Pancreas (tissue), 10 donors: ENCODE measurements around the gene COL25A1. TPM values are rescaled to one million over a fixed set of nuclear protein-coding genes. Genes with fewer than 3 reads are reported as not detected.

ENCODE experiments used
- ATAC-seq, 4 donors: fragments of 200-7000 bp; cut with Tn5 transposase; one replicate each; pipeline versions ENCODE4 v1.8.0 to v1.9.1; 2020; ENCODE audit warnings: mild to moderate bottlenecking in 4 of 4, moderate library complexity in 4 of 4
- DNase-seq, 6 donors: peaks; one replicate each; pipeline ENCODE4 v3.0.0-alpha.2; 2020
- FAIRE-seq: peaks from 2 replicates; lab custom pipeline; 2012; peaks lifted over from hg19 to GRCh38; lab: Jason Lieb, UNC
- H3K27ac ChIP-seq, 4 donors: fragments of 200-600 bp; sonication (generic); 1 replicate in 3 of 4; 2 replicates in 1 of 4; pipeline versions ENCODE4 v1.5.0 to v1.8.0; 2020
- H3K27me3 ChIP-seq, 4 donors: fragments of 200-600 bp; one replicate each; pipeline ENCODE4 v1.8.0; 2021
- H3K36me3 ChIP-seq, 3 donors: fragments of 200-600 bp; sonication (generic) in 1 of 3; one replicate each; pipeline versions ENCODE4 v1.5.0 to v1.8.0; 2020 to 2021
- H3K4me1 ChIP-seq, 3 donors: fragments of 200-600 bp; one replicate each; pipeline ENCODE4 v1.8.0; 2021
- H3K4me3 ChIP-seq, 4 donors: fragments of 200-600 bp; sonication (generic) in 2 of 4; one replicate each; pipeline versions ENCODE4 v1.5.0 to v1.8.0; 2020 to 2021
- H3K9me3 ChIP-seq, 4 donors: fragments of 200-600 bp; one replicate each; pipeline ENCODE4 v1.8.0; 2021
- WGBS, 2 donors: extraction: QIAGEN DNeasy Blood & Tissue Kit; methylation state at CpG; one replicate each; pipeline ENCODE4 v1.1.7; 2013; 5-methylcytosine and 5-hydroxymethylcytosine counted together
- intact Hi-C, 3 donors: fragments of 100-400 bp; cut with DNase I; formaldehyde crosslinking; loops; one replicate each; pipeline versions ENCODE4 v1.11.1 to v1.14.2; 2022
- polyA plus RNA-seq, 2 donors: library from polyadenylated mRNA; stranded (reverse); fragments of 200-250 nt; gene quantifications; one replicate each; pipeline ENCODE4 v1.2.3, GENCODE V29; 2013
- total RNA-seq, 6 donors: library from RNA; stranded (reverse); fragmentation: NEBNext Ultra II Directional in 4 of 6; extraction: Animal tissue kit (Norgen Biotek cat#: 25700) in 4 of 6; gene quantifications; one replicate each; pipeline versions ENCODE4 v1.2.1 to v1.2.4, GENCODE V29; 2021 to 2023
- TF ChIP-seq, protein P1 (sequence below), 4 donors: fragments of 200-600 bp; sonication (generic) in 3 of 4; IDR thresholded peaks; one replicate each; pipeline versions ENCODE4 v1.5.0 to v1.8.0; 2021; ENCODE audit warnings: antibody characterized with exemption in 4 of 4
- donor health status: healthy with polysubstance abuse.
- donor health status: DM: no; HTN: no; CAD: no; lungs with moderate emphysema.
- donor health status: DM: no; HTN: no; CAD: no.
- donor health status: control.
- donor health status: control.
- donor health status: Bipolar disorder and iron deficiency.
- donor health status: DM: yes; HTN: yes; CAD: no.
- donor health status: DM: no; HTN: no; CAD: no.
- donor health status: DM: no; HTN: no; CAD: no.
- donor health status: DM: yes; HTN: yes; CAD: no.

The COL25A1 gene
- total and polyA plus RNA-seq, 8 donors, result 0.08 to 0.46 (median 0.22) TPM

GRCh38 chr4:109011241-109012026 lies 291.0 kb downstream of the COL25A1 start:
- H3K27ac ChIP-seq, result no peak overlapping the region
- H3K27me3 ChIP-seq, result no peaks in the 10 kb centered on the region
- no peaks in the 10 kb centered on the region for H3K4me1 ChIP-seq
- intact Hi-C loops, result no loop called here
- WGBS, 2 donors, result 87 to 97% methylated on average over 3 of the region's 3 CpGs
- H3K4me3 ChIP-seq, result no peak overlapping the region
- no peaks in the 10 kb centered on the region for H3K9me3 ChIP-seq
- H3K36me3 ChIP-seq, result no peaks in the 10 kb centered on the region
- FAIRE-seq (no peak), ATAC-seq (no peak), DNase-seq (no peak)
- TF ChIP-seq, protein P1, sequence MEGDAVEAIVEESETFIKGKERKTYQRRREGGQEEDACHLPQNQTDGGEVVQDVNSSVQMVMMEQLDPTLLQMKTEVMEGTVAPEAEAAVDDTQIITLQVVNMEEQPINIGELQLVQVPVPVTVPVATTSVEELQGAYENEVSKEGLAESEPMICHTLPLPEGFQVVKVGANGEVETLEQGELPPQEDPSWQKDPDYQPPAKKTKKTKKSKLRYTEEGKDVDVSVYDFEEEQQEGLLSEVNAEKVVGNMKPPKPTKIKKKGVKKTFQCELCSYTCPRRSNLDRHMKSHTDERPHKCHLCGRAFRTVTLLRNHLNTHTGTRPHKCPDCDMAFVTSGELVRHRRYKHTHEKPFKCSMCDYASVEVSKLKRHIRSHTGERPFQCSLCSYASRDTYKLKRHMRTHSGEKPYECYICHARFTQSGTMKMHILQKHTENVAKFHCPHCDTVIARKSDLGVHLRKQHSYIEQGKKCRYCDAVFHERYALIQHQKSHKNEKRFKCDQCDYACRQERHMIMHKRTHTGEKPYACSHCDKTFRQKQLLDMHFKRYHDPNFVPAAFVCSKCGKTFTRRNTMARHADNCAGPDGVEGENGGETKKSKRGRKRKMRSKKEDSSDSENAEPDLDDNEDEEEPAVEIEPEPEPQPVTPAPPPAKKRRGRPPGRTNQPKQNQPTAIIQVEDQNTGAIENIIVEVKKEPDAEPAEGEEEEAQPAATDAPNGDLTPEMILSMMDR (IDR thresholded peaks at IDR 0.05), result no peak

GRCh38 chr4:109010521-109010920 lies 291.9 kb downstream of the COL25A1 start:
- no peak for ATAC-seq
- TF ChIP-seq, protein P1 (IDR thresholded peaks at IDR 0.05), result no peak
- H3K9me3 ChIP-seq, result no peaks in the 10 kb centered on the region
- H3K4me1 ChIP-seq, result no peaks in the 10 kb centered on the region
- H3K36me3 ChIP-seq, result no peaks in the 10 kb centered on the region
- no peak overlapping the region for H3K27ac ChIP-seq
- no peak for DNase-seq
- no peak for FAIRE-seq
- H3K27me3 ChIP-seq, result no peaks in the 10 kb centered on the region
- H3K4me3 ChIP-seq, result no peak overlapping the region
- WGBS, 2 donors, result 64 to 72% methylated on average over 2 of the region's 2 CpGs
- intact Hi-C loops, result no loop called here

GRCh38 chr4:109009909-109010308 lies 292.5 kb downstream of the COL25A1 start:
- FAIRE-seq (no peak), DNase-seq (no peak)

GRCh38 chr4:109007976-109008375 lies 294.5 kb downstream of the COL25A1 start:
- FAIRE-seq, result no peak
- Histone ChIP-seq H3K4me3 (no peak overlapping the region), H3K9me3 (no peaks in the 10 kb centered on the region), H3K4me1 (no peaks in the 10 kb centered on the region), H3K27ac (no peak overlapping the region), H3K36me3 (no peaks in the 10 kb centered on the region), H3K27me3 (no peaks in the 10 kb centered on the region)
- TF ChIP-seq, protein P1 (IDR thresholded peaks at IDR 0.05), result no peak
- DNase-seq, result no peak
- intact Hi-C loops, result no loop called here
- ATAC-seq, result no peak
- 68 to 91% methylated on average over 2 of the region's 2 CpGs for WGBS, 2 donors

More at GRCh38 chr4:109009909-109010308, 292.5 kb downstream of the COL25A1 start:
- Histone ChIP-seq H3K4me1 (no peaks in the 10 kb centered on the region), H3K36me3 (no peaks in the 10 kb centered on the region), H3K4me3 (no peak overlapping the region), H3K27me3 (no peaks in the 10 kb centered on the region), H3K27ac (no peak overlapping the region), H3K9me3 (no peaks in the 10 kb centered on the region)
- TF ChIP-seq, protein P1 (IDR thresholded peaks at IDR 0.05), result no peak
- intact Hi-C loops, result no loop called here
- WGBS, 2 donors, result 7 to 12% methylated on average over 1 of the region's 1 CpG
- no peak for ATAC-seq

DNA sequence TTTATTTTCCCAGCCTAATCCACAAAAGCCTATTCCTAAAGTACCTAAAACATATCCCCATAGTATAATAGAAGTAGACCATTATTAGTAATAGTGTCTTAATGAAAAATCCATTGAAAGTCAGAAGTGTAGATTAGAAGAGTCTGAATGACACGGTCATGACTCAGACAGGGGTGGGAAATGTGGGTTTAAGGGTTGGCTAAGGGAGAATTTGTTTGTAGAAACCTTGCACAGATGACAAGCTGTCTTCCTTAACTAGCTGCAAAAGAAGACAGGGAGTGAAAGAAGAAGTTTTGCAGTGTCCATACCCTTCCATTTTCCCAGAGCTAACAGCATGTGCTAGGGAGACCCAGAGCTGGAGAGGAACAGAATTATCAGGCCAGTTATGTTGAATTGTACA lies 296.9 kb downstream of the COL25A1 start:
- FAIRE-seq (no peak), DNase-seq (no peak), ATAC-seq (no peak)
- H3K4me1 ChIP-seq, result no peaks in the 10 kb centered on the region
- H3K27ac ChIP-seq, result no peak overlapping the region
- no peaks in the 10 kb centered on the region for H3K36me3 ChIP-seq
- 75 to 91% methylated on average over 1 of the region's 1 CpG for WGBS, 2 donors
- intact Hi-C loops, result no loop called here
- H3K9me3 ChIP-seq, result no peaks in the 10 kb centered on the region
- TF ChIP-seq, protein P1 (IDR thresholded peaks at IDR 0.05), result no peak
- H3K27me3 ChIP-seq, result no peaks in the 10 kb centered on the region
- no peak overlapping the region for H3K4me3 ChIP-seq
